ENCODE results near the gene PSMB7.
"Not testable (repeated sequence)": the region's sequence is repeated elsewhere in the genome, so short reads cannot be mapped to it uniquely, and the experiment has no call there.

The PSMB7 gene

DNA sequence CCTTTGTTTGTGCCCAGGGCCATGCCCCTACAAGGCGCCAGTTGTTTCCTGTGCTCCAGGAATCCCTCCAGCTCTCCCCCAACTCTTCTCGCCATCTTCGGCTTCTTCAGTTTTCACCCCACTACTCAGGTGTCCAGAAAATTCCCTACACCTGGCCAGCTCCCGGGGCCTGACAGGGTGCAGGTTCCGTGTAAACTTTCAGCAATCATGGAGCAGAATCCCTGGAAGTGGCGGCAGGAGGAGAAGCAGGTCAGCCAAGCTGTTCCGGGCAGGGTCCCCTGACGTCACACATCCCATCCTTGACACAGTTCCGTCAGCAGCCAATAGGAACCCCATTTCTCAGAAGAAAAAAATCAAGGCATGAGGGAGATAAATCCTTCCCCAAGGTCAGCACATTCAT lies 22.8 kb upstream of the PSMB7 start:
- H3K27ac ChIP-seq = no peak overlapping the region
- TF ChIP-seq CTCF (conservative IDR thresholded peaks at IDR 0.05) (no peak), ZFX (IDR thresholded peaks at IDR 0.05) (no peak)

GRCh38 chr9:124437086-124437485 lies 21.8 kb upstream of the PSMB7 start:
- TF ChIP-seq CTCF (conservative IDR thresholded peaks at IDR 0.05) (no peak), ZFX (IDR thresholded peaks at IDR 0.05) (no peak)
- no peak overlapping the region for H3K27ac ChIP-seq

- no peak overlapping the region for H3K27ac ChIP-seq
- TF ChIP-seq CTCF (conservative IDR thresholded peaks at IDR 0.05) = no peak
- TF ChIP-seq ZFX (IDR thresholded peaks at IDR 0.05) = no peak
Observed at GRCh38 chr9:124436320-124436719, 21.1 kb upstream of the PSMB7 start.

DNA sequence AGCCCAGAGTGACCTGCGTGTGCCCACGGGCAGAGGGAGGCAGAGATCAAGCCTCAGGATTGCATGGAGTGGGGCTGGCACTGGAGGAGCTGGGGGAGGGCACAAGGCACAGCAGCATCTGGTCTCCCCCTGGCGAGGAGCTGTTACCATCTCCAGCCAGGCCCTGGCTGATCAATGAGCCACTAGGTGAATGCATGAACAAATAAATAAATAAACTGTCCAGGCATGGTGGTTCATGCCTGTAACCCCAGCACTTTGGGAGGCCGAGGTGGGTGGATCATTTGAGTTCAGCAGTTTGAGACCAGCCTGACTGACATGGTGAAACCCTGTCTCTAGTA lies 14.3 kb upstream of the PSMB7 start:
- no peak overlapping the region for H3K27ac ChIP-seq
- TF ChIP-seq CTCF (conservative IDR thresholded peaks at IDR 0.05) = no peak

- no peak for TF ChIP-seq ZFX (IDR thresholded peaks at IDR 0.05)
- TF ChIP-seq CTCF (conservative IDR thresholded peaks at IDR 0.05) = no peak
- H3K27ac ChIP-seq = no peak overlapping the region
Observed at GRCh38 chr9:124428751-124429529, 13.7 kb upstream of the PSMB7 start.

DNA sequence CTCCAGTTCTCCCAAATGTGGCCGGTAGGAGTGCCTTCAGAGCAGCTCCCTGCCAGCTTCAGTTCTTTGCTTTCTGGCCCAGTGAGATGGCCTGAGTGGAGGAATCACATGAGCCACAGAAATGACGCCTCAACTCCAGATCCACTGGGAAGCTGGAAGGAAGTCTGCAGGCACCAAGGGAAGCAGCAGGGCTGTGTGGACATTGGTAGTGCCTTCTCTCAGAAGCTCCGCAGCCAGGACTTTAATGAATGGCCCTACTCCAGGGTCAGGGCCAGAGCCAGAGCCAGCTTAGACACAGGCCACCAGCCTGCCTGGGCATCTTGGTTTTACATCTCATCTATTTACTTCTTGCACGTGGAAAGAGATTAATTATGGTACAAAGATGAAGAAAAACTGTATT lies 12.0 kb upstream of the PSMB7 start:
- H3K27ac ChIP-seq = no peak overlapping the region
- no peak for TF ChIP-seq CTCF (conservative IDR thresholded peaks at IDR 0.05)
- TF ChIP-seq ZFX (IDR thresholded peaks at IDR 0.05) = no peak

DNA sequence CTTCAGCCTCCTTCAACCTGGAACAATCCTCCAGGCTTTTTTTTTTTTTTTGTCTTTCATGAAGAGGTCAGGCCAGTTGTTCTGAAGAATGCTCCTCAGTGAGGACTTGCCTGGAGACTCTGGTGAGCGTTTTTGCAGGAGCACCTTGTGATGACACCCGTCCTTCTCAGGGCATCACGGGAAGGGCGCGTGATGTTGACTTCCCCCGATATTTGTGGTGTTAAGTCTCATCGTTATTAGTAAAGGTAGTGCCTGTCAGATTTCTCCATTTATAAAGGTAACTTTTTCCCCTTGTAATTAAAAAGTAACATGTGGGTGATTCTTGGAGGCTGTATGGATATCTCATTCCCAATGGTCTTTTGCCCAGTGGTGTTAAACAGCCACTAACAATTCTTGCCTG lies 11.1 kb upstream of the PSMB7 start:
- H3K27ac ChIP-seq = no peak overlapping the region
- TF ChIP-seq CTCF (conservative IDR thresholded peaks at IDR 0.05) (no peak), ZFX (IDR thresholded peaks at IDR 0.05) (no peak)

GRCh38 chr9:124425733-124426132 lies 10.5 kb upstream of the PSMB7 start:
- not testable (repeated sequence) for H3K27ac ChIP-seq
